Esophagus squamous epithelium (tissue), 5 donors: ENCODE measurements around the gene UGT2B7. TPM values are rescaled to one million over a fixed set of nuclear protein-coding genes. Genes with fewer than 3 reads are reported as not detected.
"Not testable (repeated sequence)": the region's sequence is repeated elsewhere in the genome, so short reads cannot be mapped to it uniquely, and the experiment has no call there.

Source experiments
- DNase-seq: peaks from one replicate; lab custom pipeline; 2025; lab: John Stamatoyannopoulos, UW
- H3K27ac ChIP-seq, 4 donors: fragments of 200-600 bp; sonication (generic); one replicate each; pipeline ENCODE4 v1.5.1; 2016 to 2019; ENCODE audit warnings: mild to moderate bottlenecking in 1 of 4
- H3K27me3 ChIP-seq, 4 donors: fragments of 200-600 bp; sonication (generic); 1 replicate in 3 of 4; 2 replicates in 1 of 4; pipeline versions ENCODE4 v1.5.1 to v1.6.0; 2017 to 2021; ENCODE audit warnings: antibody characterized with exemption in 1 of 4
- H3K36me3 ChIP-seq, 3 donors: fragments of 200-600 bp; sonication (generic); one replicate each; pipeline ENCODE4 v1.5.1; 2016 to 2019
- H3K4me1 ChIP-seq, 3 donors: fragments of 200-600 bp; sonication (generic); one replicate each; pipeline ENCODE4 v1.5.1; 2017 to 2019
- H3K4me3 ChIP-seq, 4 donors: fragments of 200-600 bp; sonication (generic); 1 replicate in 3 of 4; 2 replicates in 1 of 4; pipeline ENCODE4 v1.5.1; 2016 to 2019; ENCODE audit warnings: mild to moderate bottlenecking in 2 of 4, moderate library complexity in 1 of 4
- H3K9me3 ChIP-seq, 3 donors: fragments of 200-600 bp; sonication (generic); one replicate each; pipeline ENCODE4 v1.5.1; 2016 to 2019
- POLR2A ChIP-seq, 4 donors: fragments of 450-650 bp; IDR thresholded peaks; one replicate each; pipeline ENCODE4 v1.6.1; 2017; ENCODE audit warnings: antibody characterized with exemption in 4 of 4, mild to moderate bottlenecking in 4 of 4, moderate library complexity in 3 of 4
- WGBS, 2 donors: methylation state at CpG; one replicate each; pipeline ENCODE4 v1.1.5; 2018; 5-methylcytosine and 5-hydroxymethylcytosine counted together
- intact Hi-C: fragments of 100-400 bp; cut with DNase I; formaldehyde crosslinking; loops from one replicate; pipeline ENCODE4 v1.15.0; 2022
- total RNA-seq, 4 donors: library from RNA; depleted of rRNA; stranded (reverse); fragments of >200 nt; gene quantifications; one replicate each; pipeline ENCODE4 v1.1.0, GENCODE V29; 2016
- TF ChIP-seq, protein P1 (sequence below), 6 experiments: fragments of 450-650 bp in 4 of 6; fragments of 200-600 bp in 2 of 6; sonication (generic) in 2 of 6; IDR thresholded peaks; one replicate each; pipeline ENCODE4 v1.5.1; 2016 to 2019; ENCODE audit warnings: antibody characterized with exemption in 6 of 6, mild to moderate bottlenecking in 4 of 6, moderate library complexity in 4 of 6
- donor health status: DM: yes; HTN: yes; CAD: no.

Gene UGT2B7
- total RNA-seq, 4 donors from 2014 or later: not detected

DNA sequence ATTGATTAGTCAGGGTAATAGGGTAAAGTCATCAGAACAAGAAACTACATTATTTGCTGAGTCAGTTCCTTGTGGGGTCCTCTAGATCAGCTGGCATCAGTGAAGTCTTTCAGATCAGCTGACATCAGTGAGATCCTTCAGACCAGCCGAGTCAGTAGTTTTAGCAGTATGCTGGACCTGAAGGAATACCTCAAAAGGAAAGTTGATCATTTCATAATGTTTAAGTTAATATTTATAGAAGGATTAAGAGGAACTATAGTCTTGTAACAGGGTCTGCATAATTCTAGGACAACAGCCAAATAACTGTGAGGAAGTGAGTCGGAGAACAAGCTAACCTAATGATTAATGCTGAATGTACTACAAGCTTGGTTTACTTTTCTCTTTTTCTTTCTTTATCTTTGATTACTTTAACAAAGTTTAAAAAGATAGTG lies 958 bp upstream of the UGT2B7 start:
- Histone ChIP-seq H3K36me3 (no peaks in the 10 kb centered on the region), H3K27me3 (no peaks in the 10 kb centered on the region), H3K27ac (no peak overlapping the region), H3K4me1 (peaks cover 0 to 19% (median 4%) of the 10 kb centered on the region in 3 donors), H3K4me3 (no peak overlapping the region), H3K9me3 (no peaks in the 10 kb centered on the region)
- TF ChIP-seq, protein P1, sequence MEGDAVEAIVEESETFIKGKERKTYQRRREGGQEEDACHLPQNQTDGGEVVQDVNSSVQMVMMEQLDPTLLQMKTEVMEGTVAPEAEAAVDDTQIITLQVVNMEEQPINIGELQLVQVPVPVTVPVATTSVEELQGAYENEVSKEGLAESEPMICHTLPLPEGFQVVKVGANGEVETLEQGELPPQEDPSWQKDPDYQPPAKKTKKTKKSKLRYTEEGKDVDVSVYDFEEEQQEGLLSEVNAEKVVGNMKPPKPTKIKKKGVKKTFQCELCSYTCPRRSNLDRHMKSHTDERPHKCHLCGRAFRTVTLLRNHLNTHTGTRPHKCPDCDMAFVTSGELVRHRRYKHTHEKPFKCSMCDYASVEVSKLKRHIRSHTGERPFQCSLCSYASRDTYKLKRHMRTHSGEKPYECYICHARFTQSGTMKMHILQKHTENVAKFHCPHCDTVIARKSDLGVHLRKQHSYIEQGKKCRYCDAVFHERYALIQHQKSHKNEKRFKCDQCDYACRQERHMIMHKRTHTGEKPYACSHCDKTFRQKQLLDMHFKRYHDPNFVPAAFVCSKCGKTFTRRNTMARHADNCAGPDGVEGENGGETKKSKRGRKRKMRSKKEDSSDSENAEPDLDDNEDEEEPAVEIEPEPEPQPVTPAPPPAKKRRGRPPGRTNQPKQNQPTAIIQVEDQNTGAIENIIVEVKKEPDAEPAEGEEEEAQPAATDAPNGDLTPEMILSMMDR (IDR thresholded peaks at IDR 0.05): no peak
- TF ChIP-seq POLR2A (IDR thresholded peaks at IDR 0.05): no peak
- no peak for DNase-seq
- WGBS, 2 donors: 2 to 9% methylated on average over 2 of the region's 2 CpGs
- intact Hi-C loops: no loop called here

DNA sequence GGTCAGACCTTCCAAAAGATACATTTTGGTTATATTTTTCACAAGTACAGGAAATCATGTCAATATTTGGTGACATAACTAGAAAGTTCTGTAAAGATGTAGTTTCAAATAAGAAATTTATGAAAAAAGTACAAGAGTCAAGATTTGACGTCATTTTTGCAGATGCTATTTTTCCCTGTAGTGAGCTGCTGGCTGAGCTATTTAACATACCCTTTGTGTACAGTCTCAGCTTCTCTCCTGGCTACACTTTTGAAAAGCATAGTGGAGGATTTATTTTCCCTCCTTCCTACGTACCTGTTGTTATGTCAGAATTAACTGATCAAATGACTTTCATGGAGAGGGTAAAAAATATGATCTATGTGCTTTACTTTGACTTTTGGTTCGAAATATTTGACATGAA lies 536 bp downstream of the UGT2B7 start:
- Histone ChIP-seq H3K4me3 (no peak overlapping the region), H3K27ac (no peak overlapping the region), H3K27me3 (no peaks in the 10 kb centered on the region), H3K4me1 (peaks cover 0 to 19% (median 4%) of the 10 kb centered on the region in 3 donors), H3K36me3 (no peaks in the 10 kb centered on the region), H3K9me3 (no peaks in the 10 kb centered on the region)
- intact Hi-C loops: no loop called here
- no peak for TF ChIP-seq POLR2A (IDR thresholded peaks at IDR 0.05)
- TF ChIP-seq, protein P1 (IDR thresholded peaks at IDR 0.05): no peak
- no peak for DNase-seq
- 72 to 74% methylated on average over 3 of the region's 3 CpGs for WGBS, 2 donors

DNA sequence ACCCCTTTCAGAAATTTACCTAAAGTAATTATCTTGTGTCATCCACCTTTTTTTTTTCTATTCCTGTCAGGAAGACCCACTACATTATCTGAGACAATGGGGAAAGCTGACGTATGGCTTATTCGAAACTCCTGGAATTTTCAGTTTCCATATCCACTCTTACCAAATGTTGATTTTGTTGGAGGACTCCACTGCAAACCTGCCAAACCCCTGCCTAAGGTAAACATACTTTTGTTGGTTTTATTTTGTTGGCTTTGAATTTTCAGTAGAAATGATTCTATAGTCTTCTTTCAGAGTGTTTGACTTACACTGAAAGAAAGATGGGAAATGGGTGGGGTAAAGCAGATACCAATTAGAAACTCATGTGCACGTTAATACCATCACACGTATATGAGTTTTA lies 2.2 kb downstream of the UGT2B7 start:
- Histone ChIP-seq H3K27me3 (no peaks in the 10 kb centered on the region), H3K27ac (no peak overlapping the region), H3K9me3 (no peaks in the 10 kb centered on the region), H3K4me1 (peaks cover 0 to 19% (median 4%) of the 10 kb centered on the region in 3 donors), H3K36me3 (no peaks in the 10 kb centered on the region), H3K4me3 (no peak overlapping the region)
- intact Hi-C loops: no loop called here
- DNase-seq: no peak
- 68 to 80% methylated on average over 4 of the region's 4 CpGs for WGBS, 2 donors
- TF ChIP-seq POLR2A (IDR thresholded peaks at IDR 0.05): no peak
- TF ChIP-seq, protein P1 (IDR thresholded peaks at IDR 0.05): no peak

DNA sequence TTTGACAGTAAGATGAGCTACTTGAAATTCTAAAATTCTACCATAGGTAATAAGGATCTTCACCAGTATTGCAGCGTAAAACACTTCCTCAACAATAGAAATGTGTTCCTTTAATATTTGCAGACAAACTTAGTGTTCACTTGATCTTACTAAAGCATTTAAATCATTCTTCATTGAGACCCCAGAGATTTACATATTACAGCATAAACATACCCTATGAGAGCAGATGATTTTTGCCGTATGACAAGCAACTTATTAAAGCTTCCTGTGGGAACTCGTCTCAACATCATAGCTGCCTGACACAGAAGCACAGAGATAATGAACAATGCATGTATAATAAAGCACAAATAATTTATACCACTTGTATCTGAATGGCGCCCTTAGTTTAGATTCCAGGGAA lies 3.6 kb downstream of the UGT2B7 start:
- Histone ChIP-seq H3K27me3 (no peaks in the 10 kb centered on the region), H3K4me3 (no peak overlapping the region), H3K27ac (no peak overlapping the region), H3K9me3 (no peaks in the 10 kb centered on the region), H3K36me3 (no peaks in the 10 kb centered on the region), H3K4me1 (peaks cover 0 to 19% (median 4%) of the 10 kb centered on the region in 3 donors)
- 71 to 72% methylated on average over 4 of the region's 4 CpGs for WGBS, 2 donors
- no peak for DNase-seq
- intact Hi-C loops: no loop called here
- TF ChIP-seq POLR2A (IDR thresholded peaks at IDR 0.05): no peak
- TF ChIP-seq, protein P1 (IDR thresholded peaks at IDR 0.05): no peak

DNA sequence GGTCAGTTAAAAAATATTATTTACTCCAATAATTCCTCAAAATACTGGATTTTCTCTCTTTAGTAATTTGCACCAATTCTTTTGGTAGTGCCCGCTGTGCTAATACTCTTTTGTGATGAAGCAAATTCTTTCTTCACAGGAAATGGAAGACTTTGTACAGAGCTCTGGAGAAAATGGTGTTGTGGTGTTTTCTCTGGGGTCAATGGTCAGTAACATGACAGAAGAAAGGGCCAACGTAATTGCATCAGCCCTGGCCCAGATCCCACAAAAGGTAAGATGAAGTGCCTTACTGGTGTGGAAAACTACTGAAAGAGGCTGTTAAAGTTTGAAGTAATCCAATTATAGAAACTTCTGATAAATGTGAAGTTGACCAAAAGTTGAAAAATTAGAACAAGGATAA lies 6.4 kb downstream of the UGT2B7 start:
- WGBS, 2 donors: 65 to 73% methylated on average over 2 of the region's 2 CpGs
- H3K4me3 ChIP-seq, H3K27me3 ChIP-seq, H3K36me3 ChIP-seq, H3K27ac ChIP-seq, H3K4me1 ChIP-seq, H3K9me3 ChIP-seq, DNase-seq, intact Hi-C loops: not testable (repeated sequence)

DNA sequence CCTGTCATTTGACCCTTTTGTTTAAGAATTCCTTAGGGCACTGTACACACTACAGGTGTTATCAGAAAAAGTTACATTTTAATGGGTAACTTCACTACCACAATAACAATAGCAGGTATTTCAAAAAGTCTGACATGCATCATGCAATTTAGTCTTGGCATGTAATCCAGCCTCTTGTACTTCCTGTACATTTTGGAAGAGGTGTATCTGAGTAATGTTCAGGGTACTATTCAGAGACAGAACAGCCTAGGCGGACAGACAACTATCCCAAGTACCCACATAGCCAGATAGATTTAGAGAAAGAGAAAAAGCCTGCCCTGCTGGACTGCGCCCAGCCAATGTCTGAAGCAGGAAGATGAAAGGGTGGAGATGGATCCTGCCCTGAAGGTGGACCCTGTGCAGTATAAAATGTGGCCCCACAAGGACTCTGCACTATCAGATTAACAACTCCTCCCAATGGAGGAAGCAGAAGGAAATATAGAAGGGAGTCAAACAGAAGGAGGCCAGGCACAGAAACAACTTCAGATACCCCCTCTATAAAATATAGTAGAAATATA lies 8.5 kb downstream of the UGT2B7 start:
- DNase-seq: no peak
- Histone ChIP-seq H3K4me3 (no peak overlapping the region), H3K4me1 (no peaks in the 10 kb centered on the region), H3K27me3 (no peaks in the 10 kb centered on the region), H3K36me3 (no peaks in the 10 kb centered on the region), H3K27ac (no peak overlapping the region), H3K9me3 (no peaks in the 10 kb centered on the region)
- 41 to 68% methylated on average over 2 of the region's 2 CpGs for WGBS, 2 donors
- TF ChIP-seq, protein P1 (IDR thresholded peaks at IDR 0.05): no peak
- TF ChIP-seq POLR2A (IDR thresholded peaks at IDR 0.05): no peak
- intact Hi-C loops: no loop called here

DNA sequence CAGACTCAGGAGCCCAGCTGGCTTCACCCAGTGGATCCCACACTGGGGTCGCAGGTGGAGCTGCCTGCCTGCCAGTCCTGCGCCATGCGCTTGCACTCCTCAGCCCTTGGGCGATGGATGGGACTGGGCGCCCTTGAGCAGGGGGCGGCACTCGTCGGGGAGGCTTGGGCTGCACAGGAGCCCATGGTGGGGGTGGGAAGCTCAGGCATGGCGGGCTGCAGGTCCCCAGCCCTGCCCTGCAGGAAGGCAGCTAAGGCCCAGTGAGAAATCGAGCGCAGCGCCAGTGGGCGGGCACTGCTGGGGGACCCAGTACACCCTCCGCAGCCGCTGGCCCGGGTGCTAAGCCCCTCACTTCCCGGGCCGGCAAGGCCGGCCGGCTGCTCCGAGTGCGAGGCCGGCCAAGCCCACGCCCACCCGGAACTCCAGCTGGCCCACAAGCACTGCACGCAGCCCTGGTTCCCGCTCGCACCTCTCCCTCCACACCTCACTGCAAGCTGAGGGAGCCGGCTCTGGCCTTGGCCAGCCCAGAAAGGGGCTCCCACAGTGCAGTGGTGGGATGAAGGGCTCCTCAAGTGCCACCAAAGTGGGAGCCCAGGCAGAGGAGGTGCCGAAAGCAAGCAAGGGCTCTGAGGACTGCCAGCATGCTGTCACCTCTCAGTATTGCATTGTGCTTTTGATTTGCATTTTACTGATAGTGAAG lies 19.0 kb downstream of the UGT2B7 start:
- WGBS, 2 donors: 77 to 100% methylated on average over 1 to 5 of the region's 30 CpGs
- H3K27ac ChIP-seq, H3K4me3 ChIP-seq, DNase-seq, H3K36me3 ChIP-seq, intact Hi-C loops, H3K9me3 ChIP-seq, H3K27me3 ChIP-seq, H3K4me1 ChIP-seq: not testable (repeated sequence)
